Measurements from ENCODE around the gene CSF3. TPM values are rescaled to one million over a fixed set of nuclear protein-coding genes. Genes with fewer than 3 reads are reported as not detected.

Gene CSF3
- total and polyA plus RNA-seq, 2 of the 13 experiments (the other 11 are each of a cell fraction or from before 2014, with no cell fraction given) = 0.09 TPM; not detected in 1

- TF ChIP-seq ZNF18 (CRISPR knock-in tag; IDR thresholded peaks at IDR 0.05; ENCODE audit: insufficient replicate concordance) (peak; percentile 52), CHD4 (IDR thresholded peaks at IDR 0.05; ENCODE audit: borderline replicate concordance, low read length) (no peak), GMEB1 (CRISPR knock-in tag; IDR thresholded peaks at IDR 0.05; ENCODE audit: borderline replicate concordance) (peak; percentile 91), EHMT2 (IDR thresholded peaks at IDR 0.05; ENCODE audit: borderline replicate concordance, low read depth, low read length) (no peak), HOXD1 (CRISPR knock-in tag; IDR thresholded peaks at IDR 0.05) (peak; percentile 95), ZNF503 (CRISPR knock-in tag; IDR thresholded peaks at IDR 0.05) (peak; percentile 72), AKAP8 (CRISPR knock-in tag; IDR thresholded peaks at IDR 0.05) (no peak; the same call in 1 of the 2 replicates), EZH2 (conservative IDR thresholded peaks at IDR 0.05; ENCODE audit: low read depth, low read length) (no peak), ATF1 (CRISPR knock-in tag; IDR thresholded peaks at IDR 0.05) (peak; percentile 99), ELK4 (CRISPR knock-in tag; IDR thresholded peaks at IDR 0.05; ENCODE audit: borderline replicate concordance) (no peak; the same call in 1 of the 2 replicates), ZKSCAN8 (CRISPR knock-in tag; IDR thresholded peaks at IDR 0.05; ENCODE audit: borderline replicate concordance) (peak; percentile 95), DPF2 (CRISPR knock-in tag; IDR thresholded peaks at IDR 0.05; ENCODE audit: borderline replicate concordance, low read depth) (no peak), RFX3 (CRISPR knock-in tag; IDR thresholded peaks at IDR 0.05) (peak; percentile 42; the same call in 1 of the 2 replicates), ZNF543 (CRISPR knock-in tag; IDR thresholded peaks at IDR 0.05) (peak; percentile 96), ZNF337 (CRISPR knock-in tag; IDR thresholded peaks at IDR 0.05; ENCODE audit: borderline replicate concordance, low read depth) (peak; percentile 84; the same call in 1 of the 2 replicates)
- TF ChIP-seq, protein P1, sequence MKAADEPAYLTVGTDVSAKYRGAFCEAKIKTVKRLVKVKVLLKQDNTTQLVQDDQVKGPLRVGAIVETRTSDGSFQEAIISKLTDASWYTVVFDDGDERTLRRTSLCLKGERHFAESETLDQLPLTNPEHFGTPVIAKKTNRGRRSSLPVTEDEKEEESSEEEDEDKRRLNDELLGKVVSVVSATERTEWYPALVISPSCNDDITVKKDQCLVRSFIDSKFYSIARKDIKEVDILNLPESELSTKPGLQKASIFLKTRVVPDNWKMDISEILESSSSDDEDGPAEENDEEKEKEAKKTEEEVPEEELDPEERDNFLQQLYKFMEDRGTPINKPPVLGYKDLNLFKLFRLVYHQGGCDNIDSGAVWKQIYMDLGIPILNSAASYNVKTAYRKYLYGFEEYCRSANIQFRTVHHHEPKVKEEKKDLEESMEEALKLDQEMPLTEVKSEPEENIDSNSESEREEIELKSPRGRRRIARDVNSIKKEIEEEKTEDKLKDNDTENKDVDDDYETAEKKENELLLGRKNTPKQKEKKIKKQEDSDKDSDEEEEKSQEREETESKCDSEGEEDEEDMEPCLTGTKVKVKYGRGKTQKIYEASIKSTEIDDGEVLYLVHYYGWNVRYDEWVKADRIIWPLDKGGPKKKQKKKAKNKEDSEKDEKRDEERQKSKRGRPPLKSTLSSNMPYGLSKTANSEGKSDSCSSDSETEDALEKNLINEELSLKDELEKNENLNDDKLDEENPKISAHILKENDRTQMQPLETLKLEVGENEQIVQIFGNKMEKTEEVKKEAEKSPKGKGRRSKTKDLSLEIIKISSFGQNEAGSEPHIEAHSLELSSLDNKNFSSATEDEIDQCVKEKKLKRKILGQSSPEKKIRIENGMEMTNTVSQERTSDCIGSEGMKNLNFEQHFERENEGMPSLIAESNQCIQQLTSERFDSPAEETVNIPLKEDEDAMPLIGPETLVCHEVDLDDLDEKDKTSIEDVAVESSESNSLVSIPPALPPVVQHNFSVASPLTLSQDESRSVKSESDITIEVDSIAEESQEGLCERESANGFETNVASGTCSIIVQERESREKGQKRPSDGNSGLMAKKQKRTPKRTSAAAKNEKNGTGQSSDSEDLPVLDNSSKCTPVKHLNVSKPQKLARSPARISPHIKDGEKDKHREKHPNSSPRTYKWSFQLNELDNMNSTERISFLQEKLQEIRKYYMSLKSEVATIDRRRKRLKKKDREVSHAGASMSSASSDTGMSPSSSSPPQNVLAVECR (CRISPR knock-in tag; IDR thresholded peaks at IDR 0.05; ENCODE audit: borderline replicate concordance) = peak; percentile 99
These were observed 34.7 kb upstream of the CSF3 start, which contains the start of gene PSMD3 (continued) for GRCh38 chr17:39980351-39981206.

All from HepG2 (cell line).